Parathyroid adenoma (tissue), 2 donors: Measurements from ENCODE around the gene SLC22A23.

Experiments used
- H2AFZ ChIP-seq: fragments of 300-600 bp; sonication (generic); one replicate; pipeline ENCODE4 v1.7.0; 2017; ENCODE audit warnings: antibody characterized with exemption, mild to moderate bottlenecking
- H3K27ac ChIP-seq: fragments of 300-600 bp; sonication (generic); one replicate; pipeline ENCODE4 v1.7.0; 2017
- H3K27me3 ChIP-seq: fragments of 300-600 bp; sonication (generic); one replicate; pipeline ENCODE4 v1.7.0; 2017; ENCODE audit warnings: low read length; ENCODE audit not compliant: control insufficient read depth, insufficient read depth
- H3K36me3 ChIP-seq: fragments of 300-600 bp; sonication (generic); one replicate; pipeline ENCODE4 v1.7.0; 2017; ENCODE audit warnings: low read length; ENCODE audit not compliant: control insufficient read depth, insufficient read depth
- H3K4me1 ChIP-seq: fragments of 300-600 bp; sonication (generic); one replicate; pipeline ENCODE4 v1.7.0; 2017; ENCODE audit warnings: control low read depth
- H3K4me2 ChIP-seq: fragments of 300-600 bp; sonication (generic); one replicate; pipeline ENCODE4 v1.7.0; 2017; ENCODE audit warnings: low read length
- H3K4me3 ChIP-seq: fragments of 300-600 bp; sonication (generic); one replicate; pipeline ENCODE4 v1.7.0; 2017; ENCODE audit warnings: low read depth, low read length
- H3K79me2 ChIP-seq: fragments of 300-600 bp; sonication (generic); one replicate; pipeline ENCODE4 v1.7.0; 2017; ENCODE audit warnings: control low read depth
- H3K9ac ChIP-seq: fragments of 300-600 bp; sonication (generic); one replicate; pipeline ENCODE4 v1.7.0; 2017; ENCODE audit warnings: mild to moderate bottlenecking
- H3K9me3 ChIP-seq: fragments of 300-600 bp; sonication (generic); one replicate; pipeline ENCODE4 v1.7.0; 2017; ENCODE audit warnings: low read length; ENCODE audit not compliant: control insufficient read depth
- CTCF ChIP-seq: fragments of 300-600 bp; sonication (generic); IDR thresholded peaks from one replicate; pipeline ENCODE4 v1.7.0; 2017; ENCODE audit warnings: antibody characterized with exemption, mild to moderate bottlenecking
- donor health status: primary hyperparathyroidism.

Gene SLC22A23

GRCh38 chr6:3372184-3372846 lies 84.5 kb downstream of the SLC22A23 start:
- Histone ChIP-seq H3K4me1 (peaks cover 8% of the 10 kb centered on the region), H2AFZ (no peak overlapping the region), H3K27me3 (no peaks in the 10 kb centered on the region), H3K9me3 (no peaks in the 10 kb centered on the region), H3K4me3 (no peak overlapping the region), H3K79me2 (peaks cover 16% of the 10 kb centered on the region), H3K4me2 (no peak overlapping the region), H3K9ac (no peak overlapping the region), H3K36me3 (no peaks in the 10 kb centered on the region), H3K27ac (no peak overlapping the region)
- no peak for TF ChIP-seq CTCF

GRCh38 chr6:3371222-3371949 lies 85.5 kb downstream of the SLC22A23 start:
- Histone ChIP-seq H3K4me1 (peaks cover 8% of the 10 kb centered on the region), H3K27me3 (no peaks in the 10 kb centered on the region), H2AFZ (no peak overlapping the region), H3K4me2 (no peak overlapping the region), H3K79me2 (peaks cover 22% of the 10 kb centered on the region), H3K4me3 (no peak overlapping the region), H3K9me3 (no peaks in the 10 kb centered on the region), H3K27ac (no peak overlapping the region), H3K36me3 (no peaks in the 10 kb centered on the region), H3K9ac (no peak overlapping the region)
- no peak for TF ChIP-seq CTCF

DNA sequence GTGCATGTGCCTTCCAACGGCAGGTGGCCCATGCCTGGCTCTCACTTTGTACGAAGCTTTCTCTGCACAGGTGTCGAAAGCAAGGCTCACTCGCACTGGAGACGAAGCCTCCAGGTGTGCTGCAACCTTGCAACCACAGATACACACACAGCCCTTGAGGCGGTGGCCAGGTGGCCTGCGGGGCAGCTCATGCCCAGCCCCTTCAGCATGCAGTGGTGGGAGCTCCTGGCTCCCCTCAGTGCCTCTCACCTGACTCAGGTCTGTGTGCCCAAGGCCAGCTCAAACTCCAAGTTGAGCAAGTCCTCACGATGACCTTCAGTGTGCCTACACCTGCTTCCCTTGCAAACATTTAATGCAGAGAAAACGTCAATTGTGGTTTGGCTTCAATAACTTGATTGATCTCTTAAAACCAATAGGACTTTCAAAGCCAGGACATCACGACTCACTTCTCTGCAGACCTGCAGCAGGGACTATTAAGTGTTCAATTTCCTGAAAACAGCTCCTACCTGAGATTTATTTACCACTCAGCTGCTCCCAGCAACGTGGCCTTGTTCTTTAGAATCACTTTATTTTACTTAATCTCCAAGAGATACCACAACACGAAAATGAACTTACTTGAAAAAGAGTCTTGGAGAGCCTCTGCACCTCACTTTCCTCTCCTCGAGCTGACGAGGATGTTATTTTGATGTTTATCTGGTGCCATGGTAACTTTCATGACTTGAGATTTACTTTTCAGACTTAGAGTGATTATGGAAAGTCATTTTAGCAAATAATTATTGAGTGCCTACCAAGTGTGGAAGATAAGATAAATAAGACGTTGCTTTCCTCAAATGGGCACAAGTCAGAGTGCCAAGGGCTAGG lies 86.3 kb downstream of the SLC22A23 start:
- no peaks in the 10 kb centered on the region for H3K36me3 ChIP-seq
- H3K27me3 ChIP-seq: no peaks in the 10 kb centered on the region
- H2AFZ ChIP-seq: no peak overlapping the region
- peaks cover 8% of the 10 kb centered on the region for H3K4me1 ChIP-seq
- no peak overlapping the region for H3K27ac ChIP-seq
- no peak for TF ChIP-seq CTCF
- no peak overlapping the region for H3K9ac ChIP-seq
- H3K4me2 ChIP-seq: no peak overlapping the region
- H3K79me2 ChIP-seq: peaks cover 24% of the 10 kb centered on the region
- no peaks in the 10 kb centered on the region for H3K9me3 ChIP-seq
- no peak overlapping the region for H3K4me3 ChIP-seq

GRCh38 chr6:3369985-3370360 lies 86.9 kb downstream of the SLC22A23 start:
- H3K4me1 ChIP-seq: peaks cover 8% of the 10 kb centered on the region
- H3K9me3 ChIP-seq: no peaks in the 10 kb centered on the region
- no peak overlapping the region for H3K27ac ChIP-seq
- no peaks in the 10 kb centered on the region for H3K36me3 ChIP-seq
- peaks cover 24% of the 10 kb centered on the region for H3K79me2 ChIP-seq
- no peak overlapping the region for H3K9ac ChIP-seq
- no peak overlapping the region for H3K4me3 ChIP-seq
- no peaks in the 10 kb centered on the region for H3K27me3 ChIP-seq
- no peak overlapping the region for H2AFZ ChIP-seq
- no peak overlapping the region for H3K4me2 ChIP-seq
- no peak for TF ChIP-seq CTCF
